HG03439 (cell line): Measurements from ENCODE around the gene IFT80.

ENCODE experiments used
- ATAC-seq: cut with Tn5 transposase; IDR thresholded peaks from one replicate; pipeline ENCODE4 v1.9.1; 2021; ENCODE audit warnings: mild to moderate bottlenecking, moderate library complexity; ENCODE audit not compliant: unreplicated experiment

IFT80 gene

GRCh38 chr3:160213191-160213590, 185.8 kb downstream of the IFT80 start:
- ATAC-seq, result no peak

DNA sequence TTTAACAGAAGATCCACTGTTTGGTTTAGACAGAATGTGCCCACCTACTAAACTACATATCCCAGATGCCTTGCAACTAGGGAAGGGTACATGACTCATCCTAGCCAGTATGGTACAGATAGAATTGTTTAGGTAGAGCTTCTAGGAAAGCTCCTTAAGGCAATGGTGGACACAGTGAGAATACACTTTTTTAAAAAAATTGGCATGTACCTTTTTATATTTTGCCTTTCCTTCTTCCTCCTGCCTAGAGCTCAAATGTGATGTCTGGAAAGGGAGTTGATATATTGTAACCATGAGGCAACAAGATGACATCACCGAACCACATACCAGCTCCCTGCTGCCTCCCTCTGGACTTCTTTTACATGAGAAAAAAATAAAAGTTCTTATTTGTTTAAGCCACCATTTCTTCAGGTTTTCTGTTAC, 188.2 kb downstream of the IFT80 start:
- ATAC-seq, result no peak

DNA sequence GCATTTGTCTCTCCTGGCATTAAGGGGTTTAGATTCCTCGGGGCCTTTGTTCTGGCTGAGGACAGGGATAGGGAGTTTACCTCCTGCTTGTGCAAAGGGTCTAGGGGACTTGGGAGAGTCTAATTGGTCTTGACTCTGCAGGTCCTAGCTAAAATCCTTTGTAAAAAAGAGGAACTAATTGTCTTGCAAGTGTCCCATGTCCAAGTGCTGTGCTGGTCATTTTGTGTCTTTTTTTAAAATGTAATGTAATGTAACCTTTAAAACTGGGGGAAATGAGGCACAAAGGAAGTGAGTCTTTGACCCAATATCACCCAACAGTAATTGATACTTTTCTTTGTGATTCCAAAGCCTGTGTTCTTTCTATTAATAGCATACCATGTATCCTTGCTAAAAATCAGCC, 188.7 kb downstream of the IFT80 start:
- ATAC-seq, result no peak
